Esophagus mucosa (tissue), 1 donor: ENCODE data around the gene PSMD11. TPM values are rescaled to one million over a fixed set of nuclear protein-coding genes. Genes with fewer than 3 reads are reported as not detected.

ENCODE experiments used
- ATAC-seq: fragments of 200-7000 bp; cut with Tn5 transposase; one replicate; pipeline ENCODE4 v1.9.1; 2020
- total RNA-seq: library from RNA; stranded (reverse); gene quantifications from one replicate; pipeline ENCODE4 v1.2.4, GENCODE V29; 2023
- donor health status: DM: yes; HTN: yes; CAD: no.

PSMD11 gene
- total RNA-seq, 1 donor from 2014 or later = 87.0 TPM

- ATAC-seq = no peak
Measured at GRCh38 chr17:32467949-32468348, 23.6 kb downstream of the PSMD11 start.

- ATAC-seq = no peak
Measured at GRCh38 chr17:32470405-32471167, 26.3 kb downstream of the PSMD11 start.

- ATAC-seq = no peak
Measured at GRCh38 chr17:32471652-32472051, 27.3 kb downstream of the PSMD11 start.

- no peak for ATAC-seq
Measured at GRCh38 chr17:32475258-32475657, 30.9 kb downstream of the PSMD11 start.

- no peak for ATAC-seq
Measured at GRCh38 chr17:32477220-32477619, 32.9 kb downstream of the PSMD11 start.

- ATAC-seq = no peak
Measured at GRCh38 chr17:32479074-32479617, 34.8 kb downstream of the PSMD11 start.

- no peak for ATAC-seq
Measured at GRCh38 chr17:32481193-32481592, 36.9 kb downstream of the PSMD11 start.

GRCh38 chr17:32482568-32483320 lies 38.4 kb downstream of the PSMD11 start:
- ATAC-seq = no peak

- peak; percentile 57 for ATAC-seq
Measured at GRCh38 chr17:32483451-32484019, 39.2 kb downstream of the PSMD11 start.

GRCh38 chr17:32484041-32484461 lies 39.7 kb downstream of the PSMD11 start:
- no peak for ATAC-seq

GRCh38 chr17:32484628-32485027 lies 40.3 kb downstream of the PSMD11 start:
- no peak for ATAC-seq

- no peak for ATAC-seq
Measured at GRCh38 chr17:32485261-32486110, 41.2 kb downstream of the PSMD11 start.

- ATAC-seq = peak; percentile 81
Measured at GRCh38 chr17:32486111-32486700, 41.9 kb downstream of the PSMD11 start.

GRCh38 chr17:32486701-32487472 lies 42.6 kb downstream of the PSMD11 start, which contains the start of gene CDK5R1:
CDK5R1 (plus strand) TSS chr17:32486993; CDS start chr17:32487621, 628 bp downstream.
- ATAC-seq = peak; percentile 38

- ATAC-seq = peak; percentile 11
Measured at GRCh38 chr17:32487473-32488176, 43.3 kb downstream of the PSMD11 start.

GRCh38 chr17:32488177-32488542 lies 43.9 kb downstream of the PSMD11 start:
- no peak for ATAC-seq

- no peak for ATAC-seq
Measured at GRCh38 chr17:32488604-32489180, 44.4 kb downstream of the PSMD11 start.

GRCh38 chr17:32489320-32490100 lies 45.2 kb downstream of the PSMD11 start:
- ATAC-seq = no peak

- no peak for ATAC-seq
Measured at GRCh38 chr17:32490101-32490482, 45.8 kb downstream of the PSMD11 start.
